Parathyroid adenoma (tissue), 2 donors: ENCODE measurements around the gene DNAJC6.

Source experiments
- H2AFZ ChIP-seq: fragments of 300-600 bp; sonication (generic); one replicate; pipeline ENCODE4 v1.7.0; 2017; ENCODE audit warnings: antibody characterized with exemption, mild to moderate bottlenecking
- H3K27ac ChIP-seq: fragments of 300-600 bp; sonication (generic); one replicate; pipeline ENCODE4 v1.7.0; 2017
- H3K27me3 ChIP-seq: fragments of 300-600 bp; sonication (generic); one replicate; pipeline ENCODE4 v1.7.0; 2017; ENCODE audit warnings: low read length; ENCODE audit not compliant: control insufficient read depth, insufficient read depth
- H3K36me3 ChIP-seq: fragments of 300-600 bp; sonication (generic); one replicate; pipeline ENCODE4 v1.7.0; 2017; ENCODE audit warnings: low read length; ENCODE audit not compliant: control insufficient read depth, insufficient read depth
- H3K4me1 ChIP-seq: fragments of 300-600 bp; sonication (generic); one replicate; pipeline ENCODE4 v1.7.0; 2017; ENCODE audit warnings: control low read depth
- H3K4me2 ChIP-seq: fragments of 300-600 bp; sonication (generic); one replicate; pipeline ENCODE4 v1.7.0; 2017; ENCODE audit warnings: low read length
- H3K4me3 ChIP-seq: fragments of 300-600 bp; sonication (generic); one replicate; pipeline ENCODE4 v1.7.0; 2017; ENCODE audit warnings: low read depth, low read length
- H3K79me2 ChIP-seq: fragments of 300-600 bp; sonication (generic); one replicate; pipeline ENCODE4 v1.7.0; 2017; ENCODE audit warnings: control low read depth
- H3K9ac ChIP-seq: fragments of 300-600 bp; sonication (generic); one replicate; pipeline ENCODE4 v1.7.0; 2017; ENCODE audit warnings: mild to moderate bottlenecking
- H3K9me3 ChIP-seq: fragments of 300-600 bp; sonication (generic); one replicate; pipeline ENCODE4 v1.7.0; 2017; ENCODE audit warnings: low read length; ENCODE audit not compliant: control insufficient read depth
- CTCF ChIP-seq: fragments of 300-600 bp; sonication (generic); IDR thresholded peaks from one replicate; pipeline ENCODE4 v1.7.0; 2017; ENCODE audit warnings: antibody characterized with exemption, mild to moderate bottlenecking
- donor health status: primary hyperparathyroidism.

DNAJC6 gene

DNA sequence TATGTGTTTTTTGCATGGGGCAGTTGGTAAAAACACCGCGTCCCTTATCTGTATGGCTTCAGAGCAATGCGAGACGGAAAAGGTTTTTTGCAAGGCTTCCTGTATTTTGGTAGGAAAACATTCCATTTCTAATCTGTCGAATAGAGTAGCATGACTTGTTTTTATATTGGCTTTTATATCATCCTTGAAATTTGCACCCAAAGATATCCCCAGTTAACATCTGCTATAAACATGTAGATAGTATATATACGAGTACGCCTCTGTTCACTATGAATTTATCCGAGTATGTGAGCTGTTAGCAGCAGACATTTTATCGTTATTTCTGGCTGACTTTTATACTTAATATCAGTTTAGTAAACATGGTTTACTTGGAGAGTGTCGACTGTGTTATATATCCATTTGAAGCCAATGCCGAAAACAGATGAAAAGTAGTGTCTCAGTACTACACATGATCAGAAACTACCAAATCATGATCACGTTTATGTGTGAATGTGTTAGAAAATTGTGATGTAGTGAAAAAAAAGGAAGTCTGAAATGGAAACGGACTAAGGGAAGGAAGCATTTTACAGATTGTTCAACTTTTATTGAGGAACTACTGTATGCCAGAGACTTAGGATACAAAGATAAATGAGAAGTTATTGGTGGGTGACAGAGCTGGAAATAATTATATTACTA, 112.1 kb downstream of the DNAJC6 start:
- no peak overlapping the region for H3K9ac ChIP-seq

DNA sequence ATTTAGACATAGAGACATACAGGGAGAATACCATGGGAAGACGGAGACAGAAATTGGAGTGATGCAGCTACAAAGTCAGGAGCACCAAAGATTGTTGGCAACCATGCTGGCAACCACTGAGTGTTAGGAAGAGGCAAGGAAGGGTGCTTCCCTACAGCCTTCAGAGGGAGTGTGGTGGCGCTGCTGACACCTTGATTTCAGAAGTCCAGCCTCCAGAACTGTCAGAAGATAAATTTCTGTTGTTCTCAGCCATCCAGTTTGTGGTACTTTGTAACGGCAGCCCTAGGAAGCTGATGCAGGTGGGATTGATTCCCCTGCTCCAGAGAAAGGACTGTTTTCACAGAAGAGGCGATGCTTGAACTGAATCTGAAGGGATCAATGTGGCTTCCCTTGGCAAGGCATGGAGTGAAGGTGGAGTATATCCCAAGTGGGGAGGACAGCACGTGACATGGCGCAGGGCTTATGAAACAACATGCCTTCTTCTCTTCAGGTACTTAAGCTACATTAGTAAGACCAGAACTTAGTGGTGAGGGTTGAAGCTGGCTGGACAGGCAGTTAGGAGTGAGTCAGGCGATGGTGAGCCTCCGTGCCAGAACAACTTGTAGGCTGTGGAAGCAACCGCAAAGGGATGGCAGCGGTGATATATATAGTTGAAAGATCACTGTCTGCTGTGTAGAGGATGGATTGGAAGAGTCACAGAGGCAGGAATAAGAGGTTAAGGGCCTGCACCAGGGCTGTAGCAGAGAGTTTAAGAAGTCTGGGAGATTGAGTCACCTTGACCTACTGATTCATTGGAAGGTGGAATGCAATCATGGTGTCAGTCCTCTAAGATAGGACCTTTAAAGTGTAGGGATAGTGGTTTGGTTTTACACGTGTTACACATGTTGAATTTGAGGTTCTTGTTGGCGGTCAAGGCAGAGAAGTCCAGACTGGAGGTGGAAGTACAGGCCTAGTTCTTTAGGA, 113.2 kb downstream of the DNAJC6 start:
- Histone ChIP-seq H3K4me1 (no peaks in the 10 kb centered on the region), H3K9me3 (no peaks in the 10 kb centered on the region), H3K27me3 (no peaks in the 10 kb centered on the region), H3K79me2 (peaks cover 14% of the 10 kb centered on the region), H3K4me3 (peak overlapping the region; percentile 82), H2AFZ (no peak overlapping the region), H3K9ac (no peak overlapping the region), H3K4me2 (peak overlapping the region; percentile 80), H3K27ac (peak overlapping the region; percentile 92), H3K36me3 (no peaks in the 10 kb centered on the region)
- no peak for TF ChIP-seq CTCF

More for the DNA sequence above, 112.1 kb downstream of the DNAJC6 start:
- no peaks in the 10 kb centered on the region for H3K4me1 ChIP-seq
- H2AFZ ChIP-seq, result peak overlapping the region; percentile 75
- H3K4me2 ChIP-seq, result peak overlapping the region; percentile 80
- H3K9me3 ChIP-seq, result no peaks in the 10 kb centered on the region
- H3K36me3 ChIP-seq, result no peaks in the 10 kb centered on the region
- H3K27ac ChIP-seq, result peak overlapping the region; percentile 92
- no peak for TF ChIP-seq CTCF
- H3K27me3 ChIP-seq, result no peaks in the 10 kb centered on the region
- peaks cover 14% of the 10 kb centered on the region for H3K79me2 ChIP-seq
- peak overlapping the region; percentile 82 for H3K4me3 ChIP-seq

DNA sequence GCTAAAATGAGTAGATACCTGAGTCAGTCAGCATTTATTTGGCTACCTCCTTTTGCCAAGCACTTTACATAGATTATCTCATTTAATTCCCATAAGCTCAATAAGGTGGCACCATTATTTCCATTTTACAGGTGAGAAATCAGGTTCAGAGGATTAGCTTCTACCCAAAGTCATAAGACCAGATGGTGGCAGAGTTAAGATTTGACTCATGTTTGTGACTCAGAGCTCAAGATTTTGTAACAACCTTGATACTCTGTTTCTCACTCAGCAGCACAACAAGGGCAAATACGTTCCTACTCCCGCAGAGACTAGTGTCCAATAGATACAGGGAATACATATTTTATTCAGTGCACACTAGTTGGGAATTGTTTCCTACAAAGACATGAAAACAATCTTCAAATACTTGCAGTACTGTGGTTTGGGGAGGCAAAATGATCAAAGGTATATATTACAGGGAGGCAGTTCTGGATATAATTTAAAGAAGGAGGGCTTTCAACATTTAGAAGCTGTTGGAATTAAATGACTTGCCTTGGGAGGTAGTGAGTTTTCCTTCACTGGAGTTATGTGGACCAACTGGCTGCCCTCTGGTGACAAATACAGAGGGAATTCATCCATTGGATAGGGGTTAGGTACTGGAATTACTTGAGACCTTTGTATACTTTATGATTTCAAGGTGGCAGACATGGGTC, 114.7 kb downstream of the DNAJC6 start:
- no peaks in the 10 kb centered on the region for H3K36me3 ChIP-seq

DNA sequence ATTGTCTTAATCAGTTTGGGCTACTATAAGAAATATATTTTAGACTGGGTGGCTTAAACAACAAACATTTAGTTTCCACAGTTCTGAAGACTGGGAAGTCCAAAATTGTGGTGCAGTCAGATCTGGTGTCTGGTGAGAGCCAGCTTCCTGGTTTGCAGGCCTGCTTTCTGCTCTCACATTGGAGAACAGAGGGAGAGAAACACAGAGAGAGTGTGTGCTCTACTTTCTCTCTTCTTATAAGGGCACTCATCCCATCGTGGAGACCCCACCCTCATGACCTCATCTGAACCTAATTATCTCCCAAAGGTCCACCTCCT, 115.2 kb downstream of the DNAJC6 start:
- Histone ChIP-seq H3K27me3 (no peaks in the 10 kb centered on the region), H3K79me2 (peaks cover 14% of the 10 kb centered on the region), H3K36me3 (no peaks in the 10 kb centered on the region), H3K9ac (no peak overlapping the region), H3K27ac (no peak overlapping the region), H2AFZ (no peak overlapping the region), H3K9me3 (no peaks in the 10 kb centered on the region), H3K4me2 (no peak overlapping the region), H3K4me3 (no peak overlapping the region), H3K4me1 (no peaks in the 10 kb centered on the region)
- no peak for TF ChIP-seq CTCF

More for the DNA sequence above, 114.7 kb downstream of the DNAJC6 start:
- no peak for TF ChIP-seq CTCF
- Histone ChIP-seq H3K4me1 (no peaks in the 10 kb centered on the region), H3K4me2 (no peak overlapping the region), H3K79me2 (peaks cover 14% of the 10 kb centered on the region), H3K9me3 (no peaks in the 10 kb centered on the region), H3K9ac (no peak overlapping the region), H3K4me3 (no peak overlapping the region), H2AFZ (no peak overlapping the region), H3K27me3 (no peaks in the 10 kb centered on the region), H3K27ac (no peak overlapping the region)
